H9 (cell line): Measurements from ENCODE around the gene ATL1. TPM values are rescaled to one million over a fixed set of nuclear protein-coding genes. Genes with fewer than 3 reads are reported as not detected.

Experiments
- DNase-seq: peaks from one replicate; pipeline ENCODE4 v3.0.0-alpha.2; 2017
- H2AFZ ChIP-seq: one replicate; pipeline ENCODE4 v1.6.1; 2013; ENCODE audit warnings: mild to moderate bottlenecking, low read length, control low read depth, moderate library complexity
- H2AK5ac ChIP-seq: 2 replicates; pipeline ENCODE4 v1.6.1; 2013; ENCODE audit warnings: low read length, control low read depth, mixed read lengths; ENCODE audit not compliant: insufficient read length
- H2BK120ac ChIP-seq: one replicate; pipeline ENCODE4 v1.6.1; 2013; ENCODE audit warnings: low read depth, mild to moderate bottlenecking, low read length, control low read depth, inconsistent platforms; ENCODE audit not compliant: poor library complexity, severe bottlenecking
- H2BK12ac ChIP-seq: 2 replicates; pipeline ENCODE4 v1.6.1; 2013; ENCODE audit warnings: low read length, control low read depth, mixed read lengths, low read depth; ENCODE audit not compliant: insufficient read length
- H2BK15ac ChIP-seq: 2 replicates; pipeline ENCODE4 v1.6.1; 2013; ENCODE audit warnings: low read depth, low read length, control low read depth
- H2BK20ac ChIP-seq: one replicate; pipeline ENCODE4 v1.6.1; 2013; ENCODE audit warnings: low read depth, mild to moderate bottlenecking, low read length, control low read depth, inconsistent platforms; ENCODE audit not compliant: poor library complexity, severe bottlenecking
- H2BK5ac ChIP-seq: 2 replicates; pipeline ENCODE4 v1.6.1; 2013; ENCODE audit warnings: low read length, control low read depth, mixed read lengths; ENCODE audit not compliant: insufficient read length
- H3K14ac ChIP-seq: 2 replicates; pipeline ENCODE4 v1.6.1; 2013; ENCODE audit warnings: low read length, control low read depth; ENCODE audit not compliant: insufficient read depth
- H3K18ac ChIP-seq: 2 replicates; pipeline ENCODE4 v1.6.1; 2013; ENCODE audit warnings: low read depth, mild to moderate bottlenecking, mixed read lengths, low read length, control low read depth; ENCODE audit not compliant: insufficient read length
- H3K23ac ChIP-seq: 2 replicates; pipeline ENCODE4 v1.6.1; 2013; ENCODE audit warnings: low read length, control low read depth, mixed read lengths, low read depth; ENCODE audit not compliant: insufficient read length
- H3K23me2 ChIP-seq: 2 replicates; pipeline ENCODE4 v1.6.1; 2013; ENCODE audit warnings: low read depth, mild to moderate bottlenecking, mixed read lengths, low read length, control low read depth; ENCODE audit not compliant: insufficient read length, poor library complexity, severe bottlenecking
- H3K27ac ChIP-seq: 2 replicates; pipeline ENCODE4 v1.5.1; 2013; ENCODE audit warnings: low read length, control low read depth, mixed read lengths, low read depth; ENCODE audit not compliant: insufficient read length
- H3K27me3 ChIP-seq: 2 replicates; pipeline ENCODE4 v1.6.1; 2013; ENCODE audit warnings: low read length, control low read depth, inconsistent platforms; ENCODE audit not compliant: insufficient read depth
- H3K4ac ChIP-seq: 2 replicates; pipeline ENCODE4 v1.6.1; 2013; ENCODE audit warnings: low read depth, mild to moderate bottlenecking, control low read depth, inconsistent platforms, low read length, moderate library complexity
- H3K4me1 ChIP-seq: 2 replicates; pipeline ENCODE4 v1.6.1; 2013; ENCODE audit warnings: low read length, control low read depth, inconsistent platforms; ENCODE audit not compliant: insufficient read depth
- H3K4me2 ChIP-seq: 2 replicates; pipeline ENCODE4 v1.6.1; 2013; ENCODE audit warnings: low read length, control low read depth, mixed read lengths; ENCODE audit not compliant: insufficient read length, insufficient read depth
- H3K56ac ChIP-seq: 2 replicates; pipeline ENCODE4 v1.6.1; 2013; ENCODE audit warnings: low read depth, mild to moderate bottlenecking, mixed read lengths, low read length, control low read depth; ENCODE audit not compliant: insufficient read length
- H3K79me1 ChIP-seq: 2 replicates; pipeline ENCODE4 v1.6.1; 2013; ENCODE audit warnings: low read depth, mild to moderate bottlenecking, moderate library complexity, low read length, control low read depth, inconsistent platforms; ENCODE audit not compliant: insufficient read depth, poor library complexity, severe bottlenecking
- H3K79me2 ChIP-seq: 2 replicates; pipeline ENCODE4 v1.6.1; 2013; ENCODE audit warnings: low read length, control low read depth, inconsistent platforms; ENCODE audit not compliant: insufficient read depth
- H3K9ac ChIP-seq: 2 replicates; pipeline ENCODE4 v1.6.1; 2013; ENCODE audit warnings: low read length, control low read depth, mixed read lengths; ENCODE audit not compliant: insufficient read length; ENCODE audit errors: extremely low read depth
- H3K9me3 ChIP-seq: one replicate; pipeline ENCODE4 v1.6.1; 2013; ENCODE audit warnings: low read depth, low read length, inconsistent platforms; ENCODE audit not compliant: control insufficient read depth
- H3T11ph ChIP-seq: one replicate; pipeline ENCODE4 v1.6.1; 2013; ENCODE audit warnings: mild to moderate bottlenecking, low read length, control low read depth, inconsistent platforms
- H4K20me1 ChIP-seq: one replicate; pipeline ENCODE4 v1.6.1; 2013; ENCODE audit not compliant: control insufficient read depth, insufficient read length, insufficient read depth
- H4K5ac ChIP-seq: 2 replicates; pipeline ENCODE4 v1.6.1; 2013; ENCODE audit warnings: low read depth, mild to moderate bottlenecking, mixed read lengths, low read length, control low read depth; ENCODE audit not compliant: insufficient read length
- H4K8ac ChIP-seq: replicated peaks from 2 replicates; pipeline ENCODE4 v1.6.1; 2013; ENCODE audit warnings: low read length, control low read depth, mixed read lengths, low read depth; ENCODE audit not compliant: insufficient read length
- H4K91ac ChIP-seq: 2 replicates; pipeline ENCODE4 v1.6.1; 2013; ENCODE audit warnings: low read depth, mild to moderate bottlenecking, moderate library complexity, mixed read lengths, low read length, control low read depth; ENCODE audit not compliant: insufficient read length
- H3K27ac Mint-ChIP-seq, 3 experiments: 2 replicates in 2 of 3; 3 replicates in 1 of 3; pipeline ENCODE4 v1.8.0; 2020 to 2021; ENCODE audit warnings: mixed read lengths in 3 of 3, mild to moderate bottlenecking in 1 of 3, moderate library complexity in 1 of 3
- H3K27me3 Mint-ChIP-seq: 2 replicates; pipeline ENCODE4 v1.8.0; 2021; ENCODE audit warnings: low read depth, mild to moderate bottlenecking, moderate library complexity, mixed read lengths
- H3K36me3 Mint-ChIP-seq, 3 experiments: 2 replicates in 2 of 3; 3 replicates in 1 of 3; pipeline ENCODE4 v1.8.0; 2020 to 2021; ENCODE audit warnings: low read depth in 3 of 3, mixed read lengths in 3 of 3; ENCODE audit not compliant: insufficient read depth in 1 of 3
- H3K4me1 Mint-ChIP-seq, 2 experiments: 2 replicates each; pipeline ENCODE4 v1.8.0; 2020; ENCODE audit warnings: mixed read lengths in 2 of 2
- H3K4me3 Mint-ChIP-seq, 2 experiments: 2 replicates in 1 of 2; 3 replicates in 1 of 2; pipeline ENCODE4 v1.8.0; 2020 to 2021; ENCODE audit warnings: mild to moderate bottlenecking in 2 of 2, mixed read lengths in 2 of 2, moderate library complexity in 1 of 2
- H3K9me3 Mint-ChIP-seq, 2 experiments: 2 replicates in 1 of 2; 3 replicates in 1 of 2; pipeline ENCODE4 v1.8.0; 2020; ENCODE audit warnings: mild to moderate bottlenecking in 2 of 2, mixed read lengths in 2 of 2, moderate library complexity in 1 of 2
- CTCF ChIP-seq: fragments of 200-600 bp; sonication (generic); conservative IDR thresholded peaks from 3 replicates; pipeline ENCODE4 v1.8.0; 2021; ENCODE audit warnings: antibody characterized with exemption, mild to moderate bottlenecking
- WGBS: extraction: QIAGEN DNeasy Blood & Tissue Kit; methylation state at CpG from one replicate; pipeline ENCODE4 v1.1.7; 2013; ENCODE audit warnings: missing lambda C conversion rate, low lambda C conversion rate, mixed read lengths; ENCODE audit not compliant: insufficient read length; ENCODE audit errors: extremely low coverage; 5-methylcytosine and 5-hydroxymethylcytosine counted together
- total RNA-seq: library from RNA; stranded (reverse); gene quantifications from 2 replicates; pipeline ENCODE4 v1.2.1, GENCODE V29; 2021

The ATL1 gene
- total RNA-seq, 1 experiment from 2014 or later: 3.0 TPM

GRCh38 chr14:50670866-50671256 is 110.9 kb downstream of the ATL1 start:
- Histone ChIP-seq H3K23ac (no peak overlapping the region), H3K4me2 (no peak overlapping the region), H4K91ac (no peak overlapping the region), H3T11ph (no peak overlapping the region), H2AFZ (no peak overlapping the region), H3K27me3 (no peaks in the 10 kb centered on the region), H4K20me1 (no peaks in the 10 kb centered on the region), H2BK15ac (no peak overlapping the region), H3K9me3 (no peaks in the 10 kb centered on the region), H3K56ac (no peak overlapping the region), H3K14ac (no peak overlapping the region), H4K5ac (no peak overlapping the region), H2AK5ac (no peak overlapping the region), H3K18ac (no peak overlapping the region), H2BK5ac (no peak overlapping the region), H3K4me1 (peaks cover 9% of the 10 kb centered on the region), H3K27ac (no peak overlapping the region), H3K79me1 (no peaks in the 10 kb centered on the region), H3K9ac (no peak overlapping the region), H4K8ac (no peak overlapping the region), H2BK20ac (no peak overlapping the region), H3K79me2 (peaks cover 8% of the 10 kb centered on the region; the same call in 1 of the 2 replicates), H2BK12ac (no peak overlapping the region), H2BK120ac (no peak overlapping the region), H3K4ac (no peak overlapping the region), H3K23me2 (no peaks in the 10 kb centered on the region)
- Mint-ChIP-seq H3K27ac (peak overlapping the region in 2 of 3 experiments; percentile 94 to 96; a peak in 3 of 7 replicates), H3K27me3 (no peaks in the 10 kb centered on the region), H3K36me3 (no peaks in the 10 kb centered on the region; a peak in 1 of 7 replicates), H3K4me1 (peaks cover 8 to 11% of the 10 kb centered on the region in 2 experiments), H3K9me3 (no peaks in the 10 kb centered on the region), H3K4me3 (peak overlapping the region in 1 of 2 experiments; percentile 25; a peak in 1 of 5 replicates)
- no peak for TF ChIP-seq CTCF
- no peak for DNase-seq
- no CpG with 5 or more reads among the region's 6 CpGs for WGBS
